ENCODE measurements around the gene VPS35L. TPM values are rescaled to one million over a fixed set of nuclear protein-coding genes. Genes with fewer than 3 reads are reported as not detected.

Gene VPS35L
- total and polyA plus RNA-seq, 2 of the 13 experiments (the other 11 are each of a cell fraction or from before 2014, with no cell fraction given) = 1.4 to 1.6 TPM

DNA sequence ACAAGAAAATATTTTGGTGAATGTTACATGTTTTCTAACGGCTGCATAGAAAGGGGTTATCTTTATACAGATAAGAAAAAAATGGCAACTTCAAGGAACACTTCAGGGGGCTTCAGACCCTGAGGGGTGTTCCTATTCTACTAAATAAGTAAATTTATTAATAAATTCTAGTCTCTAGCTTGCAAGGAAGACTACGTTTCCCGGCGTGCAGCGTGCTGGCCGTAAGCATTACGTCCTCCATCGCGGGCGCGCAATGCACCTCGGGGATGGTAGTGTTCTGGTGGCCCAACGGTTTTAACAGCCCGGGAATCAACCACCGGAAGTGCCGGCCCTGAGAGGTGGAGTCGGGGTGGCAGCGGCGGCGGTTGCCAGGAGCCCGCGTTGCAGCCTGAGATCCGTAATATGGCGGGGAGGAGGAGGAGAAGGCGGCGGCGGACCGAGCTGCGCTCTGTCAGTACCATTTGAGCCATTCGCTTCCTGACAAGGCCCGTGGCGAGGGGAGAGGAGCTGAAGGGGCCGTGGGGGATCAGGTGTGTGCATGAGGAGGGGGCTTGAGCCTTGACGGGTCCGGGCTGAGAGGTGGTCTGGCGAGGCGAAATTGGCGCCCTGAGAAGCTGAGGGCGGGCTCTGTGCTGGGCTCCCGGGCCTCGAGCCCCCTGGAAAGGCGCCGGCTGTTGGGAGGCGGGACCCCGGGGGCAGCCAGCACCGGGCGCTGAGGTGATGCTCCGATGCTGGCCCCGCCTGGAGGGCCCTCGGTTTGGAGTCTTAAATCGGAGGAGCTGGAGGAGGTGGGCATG, 31.7 kb upstream of the VPS35L start, which contains the start of gene CCP110:
Gene CCP110 (plus strand): TSS at position 384 of the 797 bp plus-strand sequence. CDS start 3,940 bp downstream, outside the sequence.
- ChIA-PET CTCF (ENCODE audit: low intra/inter-chr PET ratio, low total read pairs) (no interaction called here), POLR2A (interaction anchor here (0.6 to 2.7 kb wide), 9 partner anchors 10 to 1282 kb away, joined by 3 to 34 read pairs (median 5); partner anchors contain the start of genes ARL6IP1, ERI2, REXO5 and RPS15A)
- H3K36me3 ChIP-seq (replicated peaks in 1 of 2; ENCODE audit: control insufficient read depth in 1 of 2, insufficient read depth in 2 of 2, low read length in 2 of 2) = peaks cover 4 to 12% of the 10 kb centered on the region in 2 experiments; a peak in 4 of 5 replicates
- intact Hi-C loops (cut with micrococcal nuclease; ENCODE audit: unreplicated experiment) = loop anchor here (2.0 to 10.0 kb wide), 2 partner anchors 31 to 729 kb away; partner anchors contain the start of genes RPS15A and VPS35L
- peaks cover 49% of the 10 kb centered on the region for H3K79me2 ChIP-seq (ENCODE audit: insufficient read depth, low read length)
- ATAC-seq (peak; percentile 92), DNase-seq (ENCODE audit: low spot score) (peak; percentile 98), FAIRE-seq (peak; percentile 72)
- H3K4me2 ChIP-seq (ENCODE audit: low read depth, low read length) = peak within 1 kb of the TSS; percentile 91
- no peaks in the 10 kb centered on the region for H4K20me1 ChIP-seq (ENCODE audit: insufficient read depth, low read length)
- H3K27me3 ChIP-seq (ENCODE audit: control insufficient read depth in 1 of 2, insufficient read depth in 2 of 2, low read length in 2 of 2) = no peaks in the 10 kb centered on the region; a peak in 1 of 5 replicates
- peak within 1 kb of the TSS; percentile 94 to 100 (median 95) for H3K4me3 ChIP-seq (replicated peaks in 1 of 3; ENCODE audit: insufficient read depth in 1 of 3, low read depth in 2 of 3, low read length in 3 of 3)
- H3K9ac ChIP-seq (ENCODE audit: insufficient read depth, low read depth, low read length) = peak within 1 kb of the TSS; percentile 83
- no peaks in the 10 kb centered on the region for H3K9me3 ChIP-seq (ENCODE audit: low read length)
- in situ Hi-C loops (cut with HindIII; ENCODE audit: extremely low pct_ligation_motif_present, low pct_unique_long_range_greater_than_20kb) = no loop called here
- BruUV-seq (replicated peaks) = no TSS peak
- WGBS (ENCODE audit: low lambda C conversion rate) = 2% methylated on average over 46 of the region's 51 CpGs
- peak within 1 kb of the TSS; percentile 61 for H3K27ac ChIP-seq (ENCODE audit: extremely low read length, insufficient read depth, low read length)
- peaks cover 55% of the 10 kb centered on the region for H3K4me1 ChIP-seq (ENCODE audit: insufficient read depth, low read length)
- peak within 1 kb of the TSS; percentile 76 for H2AFZ ChIP-seq (ENCODE audit: low read length)
- 0 out of 2 replicates have a peak, but pooled peaks have one; percentile 73 for TF ChIP-seq MYNN (CRISPR knock-in tag; IDR thresholded peaks at IDR 0.05; ENCODE audit: low read depth)
- peak; percentile 87 for TF ChIP-seq ZNF343 (CRISPR knock-in tag; IDR thresholded peaks at IDR 0.05)
- peak; percentile 75; the same call in 1 of the 2 replicates for TF ChIP-seq ZNF138 (CRISPR knock-in tag; IDR thresholded peaks at IDR 0.05; ENCODE audit: low read depth)
- TF ChIP-seq JARID2 (CRISPR knock-in tag; IDR thresholded peaks at IDR 0.05; ENCODE audit: insufficient replicate concordance) = peak; percentile 35
- peak; percentile 100 for TF ChIP-seq CREM (IDR thresholded peaks at IDR 0.05)
- peak; percentile 64; the same call in 1 of the 2 replicates for TF ChIP-seq CREM (CRISPR knock-in tag; IDR thresholded peaks at IDR 0.05)
- peak; percentile 63; the same call in 1 of the 2 replicates for TF ChIP-seq NFYC (CRISPR knock-in tag; IDR thresholded peaks at IDR 0.05)
- TF ChIP-seq HDAC1 (CRISPR knock-in tag; IDR thresholded peaks at IDR 0.05) = peak; percentile 97
- no peak for TF ChIP-seq ISX (CRISPR knock-in tag; conservative IDR thresholded peaks at IDR 0.05)
- no peak for TF ChIP-seq MTF2 (CRISPR knock-in tag; IDR thresholded peaks at IDR 0.05; ENCODE audit: borderline replicate concordance)
- no peak for TF ChIP-seq KLF13 (CRISPR knock-in tag; IDR thresholded peaks at IDR 0.05)
- TF ChIP-seq HIC2 (CRISPR knock-in tag; IDR thresholded peaks at IDR 0.05; ENCODE audit: low read depth) = no peak
- peak; percentile 21; the same call in 1 of the 2 replicates for TF ChIP-seq ZFP1 (CRISPR knock-in tag; IDR thresholded peaks at IDR 0.05)
- TF ChIP-seq, protein P1, sequence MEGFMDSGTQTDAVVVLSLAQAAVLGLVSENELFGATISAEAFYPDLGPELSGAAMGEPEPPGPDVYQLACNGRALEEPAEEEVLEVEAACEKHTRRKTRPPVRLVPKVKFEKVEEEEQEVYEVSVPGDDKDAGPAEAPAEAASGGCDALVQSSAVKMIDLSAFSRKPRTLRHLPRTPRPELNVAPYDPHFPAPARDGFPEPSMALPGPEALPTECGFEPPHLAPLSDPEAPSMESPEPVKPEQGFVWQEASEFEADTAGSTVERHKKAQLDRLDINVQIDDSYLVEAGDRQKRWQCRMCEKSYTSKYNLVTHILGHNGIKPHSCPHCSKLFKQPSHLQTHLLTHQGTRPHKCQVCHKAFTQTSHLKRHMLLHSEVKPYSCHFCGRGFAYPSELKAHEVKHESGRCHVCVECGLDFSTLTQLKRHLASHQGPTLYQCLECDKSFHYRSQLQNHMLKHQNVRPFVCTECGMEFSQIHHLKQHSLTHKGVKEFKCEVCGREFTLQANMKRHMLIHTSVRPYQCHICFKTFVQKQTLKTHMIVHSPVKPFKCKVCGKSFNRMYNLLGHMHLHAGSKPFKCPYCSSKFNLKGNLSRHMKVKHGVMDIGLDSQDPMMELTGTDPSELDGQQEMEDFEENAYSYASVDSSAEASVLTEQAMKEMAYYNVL (CRISPR knock-in tag; IDR thresholded peaks at IDR 0.05; ENCODE audit: borderline replicate concordance) = 0 out of 2 replicates have a peak, but pooled peaks have one; percentile 17
- 0 out of 2 replicates have a peak, but pooled peaks have one; percentile 75 for TF ChIP-seq ZNF761 (CRISPR knock-in tag; conservative IDR thresholded peaks at IDR 0.05)

Data from HepG2 (cell line).